DMS53 (cell line): Measurements from ENCODE around the gene PHKB.
A peak's percentile ranks its signal among the peaks of the same experiment; 100 is the strongest.
"Not testable (repeated sequence)": the region's sequence is repeated elsewhere in the genome, so short reads cannot be mapped to it uniquely, and the experiment has no call there.

Experiments
- DNase-seq: peaks from one replicate; lab custom pipeline; 2025; lab: John Stamatoyannopoulos, UW

PHKB gene

GRCh38 chr16:47626246-47626645, 165.1 kb downstream of the PHKB start:
- no peak for DNase-seq

GRCh38 chr16:47627085-47627639, 166.0 kb downstream of the PHKB start:
- DNase-seq, result no peak

- DNase-seq, result no peak
These were observed 166.6 kb downstream of the PHKB start for GRCh38 chr16:47627721-47628120.

GRCh38 chr16:47631131-47631530, 170.0 kb downstream of the PHKB start:
- no peak for DNase-seq

GRCh38 chr16:47634126-47634525, 173.0 kb downstream of the PHKB start:
- peak; percentile 42 for DNase-seq

- DNase-seq, result no peak
These were observed 173.6 kb downstream of the PHKB start for GRCh38 chr16:47634727-47635126.

- DNase-seq, result no peak
These were observed 175.5 kb downstream of the PHKB start for GRCh38 chr16:47636501-47637099.

- no peak for DNase-seq
These were observed 177.0 kb downstream of the PHKB start for GRCh38 chr16:47638175-47638574.

GRCh38 chr16:47640661-47641060, 179.5 kb downstream of the PHKB start:
- DNase-seq, result no peak

GRCh38 chr16:47643323-47644000, 182.3 kb downstream of the PHKB start:
- no peak for DNase-seq

GRCh38 chr16:47644166-47644565, 183.0 kb downstream of the PHKB start:
- no peak for DNase-seq

GRCh38 chr16:47644661-47645060, 183.5 kb downstream of the PHKB start:
- DNase-seq, result no peak

GRCh38 chr16:47646914-47647313, 185.8 kb downstream of the PHKB start:
- DNase-seq, result no peak

GRCh38 chr16:47657032-47657431, 195.9 kb downstream of the PHKB start:
- no peak for DNase-seq

- DNase-seq, result no peak
These were observed 196.8 kb downstream of the PHKB start for GRCh38 chr16:47657977-47658376.

- no peak for DNase-seq
These were observed 199.4 kb downstream of the PHKB start for GRCh38 chr16:47660540-47660939.

GRCh38 chr16:47664653-47665325, 203.7 kb downstream of the PHKB start:
- DNase-seq, result peak; percentile 18

- no peak for DNase-seq
These were observed 205.3 kb downstream of the PHKB start for GRCh38 chr16:47666434-47666833.

- no peak for DNase-seq
These were observed 206.8 kb downstream of the PHKB start for GRCh38 chr16:47667956-47668355.

- no peak for DNase-seq
These were observed 211.3 kb downstream of the PHKB start for GRCh38 chr16:47672475-47672874.

- DNase-seq, result no peak
These were observed 215.6 kb downstream of the PHKB start for GRCh38 chr16:47676635-47677177.

GRCh38 chr16:47681571-47681970, 220.4 kb downstream of the PHKB start:
- DNase-seq, result not testable (repeated sequence)

GRCh38 chr16:47687694-47688093, 226.6 kb downstream of the PHKB start:
- no peak for DNase-seq
